ENCODE measurements around the gene CLK3. TPM values are rescaled to one million over a fixed set of nuclear protein-coding genes. Genes with fewer than 3 reads are reported as not detected.
A peak's percentile ranks its signal among the peaks of the same experiment; 100 is the strongest.
"Not testable (repeated sequence)": the region's sequence is repeated elsewhere in the genome, so short reads cannot be mapped to it uniquely, and the experiment has no call there.

Gene CLK3
- total RNA-seq, 2 donors from 2014 or later: 116 to 120 TPM

- H3K4me1 Mint-ChIP-seq (ENCODE audit: low read depth): peaks cover 10% of the 10 kb centered on the region
- not testable (repeated sequence) for H3K9me3 Mint-ChIP-seq; H3K4me3 Mint-ChIP-seq; H3K27me3 Mint-ChIP-seq (ENCODE audit: low read depth); H3K27ac Mint-ChIP-seq; ATAC-seq (replicated peaks in 1 of 2); DNase-seq
- peaks cover 12 to 13% of the 10 kb centered on the region in 2 donors for H3K36me3 Mint-ChIP-seq (ENCODE audit: insufficient read depth in 2 of 2)
These were observed 14.1 kb downstream of the CLK3 start for GRCh38 chr15:74629696-74630095.

- ATAC-seq (replicated peaks in 1 of 2): no peak
- H3K36me3 Mint-ChIP-seq (ENCODE audit: insufficient read depth in 2 of 2): peaks cover 14 to 15% of the 10 kb centered on the region in 2 donors
These were observed 14.8 kb downstream of the CLK3 start for GRCh38 chr15:74630284-74631086.

GRCh38 chr15:74631087-74631385, 15.4 kb downstream of the CLK3 start:
- H3K4me1 Mint-ChIP-seq (ENCODE audit: low read depth): peaks cover 10% of the 10 kb centered on the region
- no peak for DNase-seq
- no peak overlapping the region for H3K4me3 Mint-ChIP-seq
- ATAC-seq (replicated peaks in 1 of 2): no peak
- H3K27me3 Mint-ChIP-seq (ENCODE audit: low read depth): no peaks in the 10 kb centered on the region
- no peaks in the 10 kb centered on the region for H3K9me3 Mint-ChIP-seq
- H3K36me3 Mint-ChIP-seq (ENCODE audit: insufficient read depth in 2 of 2): peaks cover 10 to 14% of the 10 kb centered on the region in 2 donors
- H3K27ac Mint-ChIP-seq: peak overlapping the region; percentile 16

More at GRCh38 chr15:74630284-74631086, 14.8 kb downstream of the CLK3 start:
- Mint-ChIP-seq H3K4me3 (no peak overlapping the region), H3K27ac (peak overlapping the region; percentile 16), H3K27me3 (ENCODE audit: low read depth) (no peaks in the 10 kb centered on the region), H3K4me1 (ENCODE audit: low read depth) (peaks cover 10% of the 10 kb centered on the region), H3K9me3 (no peaks in the 10 kb centered on the region)
- DNase-seq: no peak

GRCh38 chr15:74631408-74631807, 15.8 kb downstream of the CLK3 start:
- Mint-ChIP-seq H3K27me3 (ENCODE audit: low read depth) (no peaks in the 10 kb centered on the region), H3K36me3 (ENCODE audit: insufficient read depth in 2 of 2) (peaks cover 10 to 16% of the 10 kb centered on the region in 2 donors), H3K9me3 (no peaks in the 10 kb centered on the region), H3K4me1 (ENCODE audit: low read depth) (peaks cover 9% of the 10 kb centered on the region), H3K4me3 (no peak overlapping the region), H3K27ac (no peak overlapping the region)
- DNase-seq (no peak), ATAC-seq (replicated peaks in 1 of 2) (no peak)

- H3K9me3 Mint-ChIP-seq: no peaks in the 10 kb centered on the region
- DNase-seq (peak; percentile 66 to 69), ATAC-seq (replicated peaks in 1 of 2) (peak; percentile 61 to 62)
- H3K4me3 Mint-ChIP-seq: no peak overlapping the region
- H3K4me1 Mint-ChIP-seq (ENCODE audit: low read depth): peaks cover 5% of the 10 kb centered on the region
- H3K36me3 Mint-ChIP-seq (ENCODE audit: insufficient read depth in 2 of 2): peaks cover 10 to 16% of the 10 kb centered on the region in 2 donors
- H3K27me3 Mint-ChIP-seq (ENCODE audit: low read depth): no peaks in the 10 kb centered on the region
- peak overlapping the region; percentile 4 for H3K27ac Mint-ChIP-seq
These were observed 16.4 kb downstream of the CLK3 start for GRCh38 chr15:74631935-74632560.

- ATAC-seq (replicated peaks in 1 of 2) (no peak), DNase-seq (no peak)
- Mint-ChIP-seq H3K27me3 (ENCODE audit: low read depth) (no peaks in the 10 kb centered on the region), H3K4me1 (ENCODE audit: low read depth) (no peaks in the 10 kb centered on the region), H3K9me3 (no peaks in the 10 kb centered on the region), H3K27ac (no peak overlapping the region), H3K4me3 (no peak overlapping the region), H3K36me3 (ENCODE audit: insufficient read depth in 2 of 2) (peaks cover 9 to 16% of the 10 kb centered on the region in 2 donors)
These were observed 17.0 kb downstream of the CLK3 start for GRCh38 chr15:74632601-74633000.

- ATAC-seq (replicated peaks in 1 of 2) (no peak), DNase-seq (no peak)
- H3K27ac Mint-ChIP-seq: no peak overlapping the region
- no peaks in the 10 kb centered on the region for H3K9me3 Mint-ChIP-seq
- H3K27me3 Mint-ChIP-seq (ENCODE audit: low read depth): no peaks in the 10 kb centered on the region
- H3K36me3 Mint-ChIP-seq (ENCODE audit: insufficient read depth in 2 of 2): peaks cover 7 to 16% of the 10 kb centered on the region in 2 donors
- no peak overlapping the region for H3K4me3 Mint-ChIP-seq
- H3K4me1 Mint-ChIP-seq (ENCODE audit: low read depth): no peaks in the 10 kb centered on the region
These were observed 18.1 kb downstream of the CLK3 start for GRCh38 chr15:74633781-74634180.

GRCh38 chr15:74635228-74635627, 19.6 kb downstream of the CLK3 start:
- ATAC-seq (replicated peaks in 1 of 2): peak; percentile 85 to 86
- DNase-seq: peak; percentile 74 to 78
- Mint-ChIP-seq H3K27ac (peak overlapping the region; percentile 34), H3K9me3 (no peaks in the 10 kb centered on the region), H3K4me3 (no peak overlapping the region), H3K36me3 (ENCODE audit: insufficient read depth in 2 of 2) (peaks cover 7 to 17% of the 10 kb centered on the region in 2 donors), H3K4me1 (ENCODE audit: low read depth) (no peaks in the 10 kb centered on the region), H3K27me3 (ENCODE audit: low read depth) (no peaks in the 10 kb centered on the region)

- DNase-seq (no peak), ATAC-seq (replicated peaks in 1 of 2) (no peak)
- peaks cover 7 to 17% of the 10 kb centered on the region in 2 donors for H3K36me3 Mint-ChIP-seq (ENCODE audit: insufficient read depth in 2 of 2)
- H3K27me3 Mint-ChIP-seq (ENCODE audit: low read depth): no peaks in the 10 kb centered on the region
- H3K27ac Mint-ChIP-seq: peak overlapping the region; percentile 35
- no peaks in the 10 kb centered on the region for H3K9me3 Mint-ChIP-seq
- peaks cover 9% of the 10 kb centered on the region for H3K4me1 Mint-ChIP-seq (ENCODE audit: low read depth)
- no peak overlapping the region for H3K4me3 Mint-ChIP-seq
These were observed 21.3 kb downstream of the CLK3 start for GRCh38 chr15:74636984-74637383.

- peaks cover 26% of the 10 kb centered on the region for H3K4me1 Mint-ChIP-seq (ENCODE audit: low read depth)
- peak overlapping the region; percentile 86 for H3K27ac Mint-ChIP-seq
- no peaks in the 10 kb centered on the region for H3K9me3 Mint-ChIP-seq
- ATAC-seq (replicated peaks in 1 of 2): no peak
- no peak overlapping the region for H3K4me3 Mint-ChIP-seq
- peaks cover 3 to 4% of the 10 kb centered on the region in 2 donors for H3K36me3 Mint-ChIP-seq (ENCODE audit: insufficient read depth in 2 of 2)
- no peaks in the 10 kb centered on the region for H3K27me3 Mint-ChIP-seq (ENCODE audit: low read depth)
- DNase-seq: no peak
These were observed 25.5 kb downstream of the CLK3 start for GRCh38 chr15:74641151-74641550.

- Mint-ChIP-seq H3K9me3 (no peaks in the 10 kb centered on the region), H3K27ac (peak overlapping the region; percentile 17), H3K4me3 (no peak overlapping the region), H3K36me3 (ENCODE audit: insufficient read depth in 2 of 2) (peaks cover 1 to 4% of the 10 kb centered on the region in 2 donors), H3K27me3 (ENCODE audit: low read depth) (no peaks in the 10 kb centered on the region), H3K4me1 (ENCODE audit: low read depth) (peaks cover 26% of the 10 kb centered on the region)
- no peak for ATAC-seq (replicated peaks in 1 of 2)
- no peak for DNase-seq
These were observed 26.7 kb downstream of the CLK3 start for GRCh38 chr15:74642348-74642733.

GRCh38 chr15:74642734-74643664, 27.4 kb downstream of the CLK3 start:
- ATAC-seq (replicated peaks in 1 of 2): no peak
- H3K4me1 Mint-ChIP-seq (ENCODE audit: low read depth): peaks cover 26% of the 10 kb centered on the region
- peaks cover 1 to 3% of the 10 kb centered on the region in 2 donors for H3K36me3 Mint-ChIP-seq (ENCODE audit: insufficient read depth in 2 of 2)
- H3K27me3 Mint-ChIP-seq (ENCODE audit: low read depth): no peaks in the 10 kb centered on the region
- no peaks in the 10 kb centered on the region for H3K9me3 Mint-ChIP-seq
- H3K4me3 Mint-ChIP-seq: no peak overlapping the region
- H3K27ac Mint-ChIP-seq: no peak overlapping the region
- DNase-seq: no peak
